ENCODE results near the gene TTC32.

Gene TTC32

DNA sequence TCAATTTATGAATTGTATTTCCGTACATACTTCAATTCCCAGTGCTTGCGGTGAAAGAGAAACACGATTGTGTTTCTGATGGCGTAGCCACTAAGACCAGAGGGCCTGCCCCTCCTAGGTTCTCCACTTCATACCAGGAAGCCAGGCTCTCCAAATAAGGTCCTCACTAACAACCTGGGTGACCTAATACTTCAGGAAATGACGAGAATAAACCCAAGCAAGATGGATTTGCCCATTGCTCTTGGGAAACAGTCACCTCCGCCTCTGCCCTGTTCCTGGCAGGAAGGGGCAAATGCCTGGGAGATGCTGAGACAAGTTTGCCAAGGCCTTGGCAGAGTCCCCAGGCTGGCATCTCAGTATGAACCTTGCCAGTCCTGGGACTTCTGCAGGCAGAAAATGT, 41.8 kb downstream of the TTC32 start:
- no peak overlapping the region for H3K4me3 ChIP-seq (ENCODE audit: low read depth, low read length)
- peaks cover 4% of the 10 kb centered on the region for H3K4me1 ChIP-seq

DNA sequence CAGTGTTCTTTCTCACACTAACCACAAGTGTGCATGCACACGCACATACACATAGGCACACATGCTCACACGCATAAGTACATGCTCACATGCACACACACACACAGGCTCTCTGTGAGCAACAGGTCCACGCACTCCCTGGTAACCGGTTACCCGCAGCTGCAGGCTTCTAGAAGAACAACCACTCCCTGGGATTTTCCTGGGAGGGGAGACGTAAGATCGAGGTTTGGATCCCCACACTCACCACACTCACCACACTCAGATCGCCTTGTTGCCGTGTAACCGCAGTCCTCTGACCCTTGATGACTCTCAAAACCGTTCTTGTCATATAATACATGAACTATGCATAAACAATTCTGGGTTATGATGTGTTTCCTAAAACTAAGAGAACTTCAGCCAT, 42.2 kb downstream of the TTC32 start:
- Histone ChIP-seq H3K4me1 (peaks cover 4% of the 10 kb centered on the region), H3K27ac (no peak overlapping the region), H3K9ac (no peak overlapping the region), H3K4me2 (ENCODE audit: low read length) (no peak overlapping the region), H2AFZ (no peak overlapping the region), H3K36me3 (ENCODE audit: control insufficient read depth, insufficient read depth, low read length) (no peaks in the 10 kb centered on the region), H3K4me3 (ENCODE audit: low read depth, low read length) (no peak overlapping the region), H3K9me3 (ENCODE audit: control insufficient read depth, low read length) (no peaks in the 10 kb centered on the region), H3K79me2 (no peaks in the 10 kb centered on the region), H3K27me3 (ENCODE audit: control insufficient read depth, insufficient read depth, low read length) (no peaks in the 10 kb centered on the region)
- TF ChIP-seq, protein P1, sequence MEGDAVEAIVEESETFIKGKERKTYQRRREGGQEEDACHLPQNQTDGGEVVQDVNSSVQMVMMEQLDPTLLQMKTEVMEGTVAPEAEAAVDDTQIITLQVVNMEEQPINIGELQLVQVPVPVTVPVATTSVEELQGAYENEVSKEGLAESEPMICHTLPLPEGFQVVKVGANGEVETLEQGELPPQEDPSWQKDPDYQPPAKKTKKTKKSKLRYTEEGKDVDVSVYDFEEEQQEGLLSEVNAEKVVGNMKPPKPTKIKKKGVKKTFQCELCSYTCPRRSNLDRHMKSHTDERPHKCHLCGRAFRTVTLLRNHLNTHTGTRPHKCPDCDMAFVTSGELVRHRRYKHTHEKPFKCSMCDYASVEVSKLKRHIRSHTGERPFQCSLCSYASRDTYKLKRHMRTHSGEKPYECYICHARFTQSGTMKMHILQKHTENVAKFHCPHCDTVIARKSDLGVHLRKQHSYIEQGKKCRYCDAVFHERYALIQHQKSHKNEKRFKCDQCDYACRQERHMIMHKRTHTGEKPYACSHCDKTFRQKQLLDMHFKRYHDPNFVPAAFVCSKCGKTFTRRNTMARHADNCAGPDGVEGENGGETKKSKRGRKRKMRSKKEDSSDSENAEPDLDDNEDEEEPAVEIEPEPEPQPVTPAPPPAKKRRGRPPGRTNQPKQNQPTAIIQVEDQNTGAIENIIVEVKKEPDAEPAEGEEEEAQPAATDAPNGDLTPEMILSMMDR (IDR thresholded peaks at IDR 0.05) = no peak

More for the DNA sequence above, 41.8 kb downstream of the TTC32 start:
- Histone ChIP-seq H3K9me3 (ENCODE audit: control insufficient read depth, low read length) (no peaks in the 10 kb centered on the region), H2AFZ (no peak overlapping the region), H3K27ac (no peak overlapping the region), H3K79me2 (no peaks in the 10 kb centered on the region), H3K27me3 (ENCODE audit: control insufficient read depth, insufficient read depth, low read length) (no peaks in the 10 kb centered on the region), H3K4me2 (ENCODE audit: low read length) (no peak overlapping the region), H3K9ac (no peak overlapping the region), H3K36me3 (ENCODE audit: control insufficient read depth, insufficient read depth, low read length) (no peaks in the 10 kb centered on the region)
- TF ChIP-seq, protein P1 (IDR thresholded peaks at IDR 0.05) = no peak

DNA sequence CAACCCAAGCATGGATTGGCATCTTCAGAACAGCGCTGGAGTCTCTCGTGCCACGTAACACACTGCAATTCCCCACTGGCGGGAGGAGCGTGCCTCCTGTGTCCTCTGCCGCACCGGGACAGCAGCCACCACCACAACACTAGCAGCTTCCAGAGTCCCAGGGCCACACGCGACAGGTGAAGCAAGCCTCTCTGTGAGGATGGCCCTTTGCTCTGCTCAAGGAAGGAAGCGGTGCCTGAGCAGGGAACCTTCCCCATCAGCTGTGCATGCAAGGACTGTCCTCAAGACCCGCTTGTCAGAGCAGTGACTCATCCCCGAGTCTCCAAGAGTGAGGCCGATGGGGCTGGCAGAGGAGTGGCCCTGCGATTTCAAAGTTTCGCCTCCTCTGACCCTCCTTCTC, 44.0 kb downstream of the TTC32 start:
- Histone ChIP-seq H3K27me3 (ENCODE audit: control insufficient read depth, insufficient read depth, low read length) (no peaks in the 10 kb centered on the region), H3K27ac (no peak overlapping the region), H2AFZ (no peak overlapping the region), H3K4me1 (no peaks in the 10 kb centered on the region), H3K9ac (no peak overlapping the region), H3K4me2 (ENCODE audit: low read length) (no peak overlapping the region), H3K79me2 (no peaks in the 10 kb centered on the region), H3K4me3 (ENCODE audit: low read depth, low read length) (no peak overlapping the region), H3K9me3 (ENCODE audit: control insufficient read depth, low read length) (no peaks in the 10 kb centered on the region), H3K36me3 (ENCODE audit: control insufficient read depth, insufficient read depth, low read length) (no peaks in the 10 kb centered on the region)
- TF ChIP-seq, protein P1 (IDR thresholded peaks at IDR 0.05) = no peak

DNA sequence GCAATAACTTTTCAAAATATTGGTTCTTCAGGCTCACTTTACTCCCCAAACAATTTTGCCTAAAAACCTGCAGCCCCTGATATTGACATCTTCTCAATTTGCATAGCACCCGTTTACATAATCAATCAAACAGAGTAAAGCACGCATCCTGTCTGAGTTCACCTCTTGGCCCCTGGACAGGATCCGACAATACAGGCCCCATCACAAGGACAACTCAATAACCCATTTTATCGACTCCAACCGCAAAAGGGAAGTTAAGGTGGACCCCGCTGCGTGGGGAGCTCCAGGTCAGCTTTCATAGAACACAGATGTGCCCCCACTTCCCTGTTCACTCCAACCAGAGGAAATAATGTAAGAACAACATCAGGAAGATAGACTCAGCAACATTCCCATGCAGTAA, 44.7 kb downstream of the TTC32 start:
- no peaks in the 10 kb centered on the region for H3K36me3 ChIP-seq (ENCODE audit: control insufficient read depth, insufficient read depth, low read length)
- no peak overlapping the region for H3K27ac ChIP-seq
- no peaks in the 10 kb centered on the region for H3K4me1 ChIP-seq
- TF ChIP-seq, protein P1 (IDR thresholded peaks at IDR 0.05) = no peak
- no peaks in the 10 kb centered on the region for H3K27me3 ChIP-seq (ENCODE audit: control insufficient read depth, insufficient read depth, low read length)
- no peaks in the 10 kb centered on the region for H3K79me2 ChIP-seq
- no peaks in the 10 kb centered on the region for H3K9me3 ChIP-seq (ENCODE audit: control insufficient read depth, low read length)
- H3K4me3 ChIP-seq (ENCODE audit: low read depth, low read length) = no peak overlapping the region
- H3K4me2 ChIP-seq (ENCODE audit: low read length) = no peak overlapping the region
- no peak overlapping the region for H2AFZ ChIP-seq
- no peak overlapping the region for H3K9ac ChIP-seq

- Histone ChIP-seq H3K27me3 (ENCODE audit: control insufficient read depth, insufficient read depth, low read length) (no peaks in the 10 kb centered on the region), H3K9me3 (ENCODE audit: control insufficient read depth, low read length) (no peaks in the 10 kb centered on the region), H3K79me2 (no peaks in the 10 kb centered on the region), H3K36me3 (ENCODE audit: control insufficient read depth, insufficient read depth, low read length) (no peaks in the 10 kb centered on the region), H3K9ac (no peak overlapping the region), H3K27ac (no peak overlapping the region), H2AFZ (no peak overlapping the region), H3K4me2 (ENCODE audit: low read length) (no peak overlapping the region), H3K4me1 (no peaks in the 10 kb centered on the region), H3K4me3 (ENCODE audit: low read depth, low read length) (no peak overlapping the region)
- TF ChIP-seq, protein P1 (IDR thresholded peaks at IDR 0.05) = no peak
Measured at GRCh38 chr2:19855542-19856431, 46.0 kb downstream of the TTC32 start.
